AG09319 (cell line): ENCODE measurements around the gene CARMIL1.

Experiments
- DNase-seq: peaks from one replicate; pipeline ENCODE4 v3.0.0-alpha.2; 2010; ENCODE audit warnings: low read depth; ENCODE audit errors: extremely low read depth
- TF ChIP-seq, protein P1 (sequence below): IDR thresholded peaks from 2 replicates; pipeline ENCODE4 v1.5.1; 2011; ENCODE audit warnings: low read depth, mild to moderate bottlenecking, inconsistent platforms, low read length, moderate library complexity

Gene CARMIL1

DNA sequence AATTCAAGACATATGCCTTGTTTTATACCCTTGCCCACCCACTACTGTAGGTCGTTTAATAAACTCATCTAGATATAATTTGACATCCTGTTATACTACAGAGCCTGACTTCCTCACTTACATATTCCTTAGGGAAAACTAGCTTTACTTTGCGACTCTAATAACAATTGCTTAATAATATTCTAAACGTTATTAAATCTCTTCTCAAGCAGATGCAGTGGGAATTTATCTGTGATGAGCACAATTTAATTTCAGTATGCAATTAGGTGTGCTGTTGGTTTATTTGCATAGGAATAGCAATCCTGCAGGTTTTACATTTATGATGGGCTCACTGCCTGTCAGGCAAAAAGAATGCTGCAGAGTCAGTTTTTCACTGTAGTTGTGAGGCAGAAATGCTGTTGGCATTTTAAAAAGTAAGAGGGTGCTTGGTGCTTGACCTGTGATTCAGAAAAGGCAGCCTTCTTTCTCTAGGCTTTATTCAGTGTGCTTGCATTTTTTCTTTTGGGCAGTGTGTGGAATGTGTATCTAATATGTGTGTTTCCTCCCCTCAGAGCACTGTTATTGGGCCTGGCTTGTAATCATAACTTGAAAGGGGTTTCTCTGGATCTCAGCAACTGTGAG is 220.6 kb downstream of the CARMIL1 start:
- no peak for DNase-seq
- TF ChIP-seq, protein P1, sequence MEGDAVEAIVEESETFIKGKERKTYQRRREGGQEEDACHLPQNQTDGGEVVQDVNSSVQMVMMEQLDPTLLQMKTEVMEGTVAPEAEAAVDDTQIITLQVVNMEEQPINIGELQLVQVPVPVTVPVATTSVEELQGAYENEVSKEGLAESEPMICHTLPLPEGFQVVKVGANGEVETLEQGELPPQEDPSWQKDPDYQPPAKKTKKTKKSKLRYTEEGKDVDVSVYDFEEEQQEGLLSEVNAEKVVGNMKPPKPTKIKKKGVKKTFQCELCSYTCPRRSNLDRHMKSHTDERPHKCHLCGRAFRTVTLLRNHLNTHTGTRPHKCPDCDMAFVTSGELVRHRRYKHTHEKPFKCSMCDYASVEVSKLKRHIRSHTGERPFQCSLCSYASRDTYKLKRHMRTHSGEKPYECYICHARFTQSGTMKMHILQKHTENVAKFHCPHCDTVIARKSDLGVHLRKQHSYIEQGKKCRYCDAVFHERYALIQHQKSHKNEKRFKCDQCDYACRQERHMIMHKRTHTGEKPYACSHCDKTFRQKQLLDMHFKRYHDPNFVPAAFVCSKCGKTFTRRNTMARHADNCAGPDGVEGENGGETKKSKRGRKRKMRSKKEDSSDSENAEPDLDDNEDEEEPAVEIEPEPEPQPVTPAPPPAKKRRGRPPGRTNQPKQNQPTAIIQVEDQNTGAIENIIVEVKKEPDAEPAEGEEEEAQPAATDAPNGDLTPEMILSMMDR, result no peak

DNA sequence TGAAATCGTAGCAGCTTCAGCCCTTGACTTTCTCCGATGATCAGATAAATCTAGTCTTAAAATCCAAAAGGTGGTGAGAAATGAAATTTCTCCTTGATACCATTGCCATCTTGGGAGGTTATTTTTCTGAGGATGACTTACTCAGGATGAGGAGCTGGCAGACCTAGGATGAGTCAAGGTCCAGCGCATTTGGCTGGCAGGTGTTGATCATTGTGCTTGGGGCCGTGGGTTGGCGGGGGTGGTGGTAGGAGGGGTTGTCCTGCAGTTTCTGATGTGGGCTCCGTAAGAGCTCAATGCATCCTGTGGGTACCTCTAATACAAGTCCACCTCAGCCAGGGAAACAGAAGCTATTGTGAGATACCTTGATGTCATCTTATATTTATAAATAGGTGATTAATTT is 224.5 kb downstream of the CARMIL1 start:
- TF ChIP-seq, protein P1, result no peak
- DNase-seq, result no peak

DNA sequence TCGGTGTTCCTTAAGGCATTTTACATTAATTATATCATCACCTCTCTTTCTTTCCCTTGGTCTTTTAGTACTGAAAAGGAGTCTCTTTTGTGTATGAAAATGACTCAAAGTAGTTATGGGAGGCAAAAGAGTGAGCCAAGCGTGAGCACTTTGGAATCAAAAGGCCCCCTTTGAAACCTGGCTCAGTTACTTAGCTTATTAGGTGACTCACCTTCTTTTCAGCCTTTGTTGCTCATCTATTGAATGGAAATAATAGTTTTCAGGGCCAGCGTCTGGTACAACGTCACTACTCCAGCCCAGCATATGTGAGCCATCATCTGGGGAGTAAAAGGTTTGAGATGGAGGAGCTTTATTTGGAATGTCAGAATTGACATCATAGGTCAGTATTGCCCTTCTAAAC is 225.5 kb downstream of the CARMIL1 start:
- no peak for DNase-seq
- TF ChIP-seq, protein P1, result no peak

DNA sequence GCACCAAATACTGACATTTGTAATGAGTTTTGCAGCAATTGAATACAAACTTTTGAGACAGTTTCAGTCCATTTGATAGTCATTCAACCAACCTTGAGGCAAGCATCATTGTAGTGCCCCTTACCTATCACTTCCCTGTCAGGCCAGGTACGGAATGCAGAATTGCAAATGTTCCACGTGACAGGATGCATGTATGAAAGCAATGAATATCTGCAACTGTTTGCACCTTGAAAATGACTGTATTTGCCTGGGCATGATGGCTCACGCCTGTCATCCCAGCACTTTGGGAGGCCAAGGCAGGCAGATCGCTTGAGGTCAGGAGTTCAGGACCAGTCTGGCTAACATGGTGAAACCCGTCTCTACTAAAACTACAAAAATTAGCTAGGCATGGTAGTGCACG is 226.8 kb downstream of the CARMIL1 start:
- no peak for DNase-seq
- TF ChIP-seq, protein P1, result no peak

DNA sequence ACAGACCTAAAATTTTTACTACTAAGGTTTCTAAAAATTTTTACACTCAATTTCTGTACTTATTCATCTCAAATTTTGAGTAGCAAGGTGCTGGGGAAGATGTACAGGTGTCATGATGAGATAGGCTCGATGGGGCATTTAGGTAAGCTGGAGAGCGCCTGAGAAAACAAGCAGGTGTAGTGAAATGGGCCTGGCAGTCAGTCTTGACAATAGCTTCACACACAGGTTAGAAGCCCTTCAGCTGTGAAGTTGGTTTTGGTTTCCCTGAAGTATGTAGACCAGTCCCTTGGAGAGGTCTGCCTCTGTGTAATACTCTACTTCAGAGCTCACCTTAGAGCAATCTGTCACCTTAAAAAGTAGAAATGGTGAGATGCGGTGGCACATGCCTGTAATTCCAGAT is 228.9 kb downstream of the CARMIL1 start:
- TF ChIP-seq, protein P1, result no peak
- no peak for DNase-seq

DNA sequence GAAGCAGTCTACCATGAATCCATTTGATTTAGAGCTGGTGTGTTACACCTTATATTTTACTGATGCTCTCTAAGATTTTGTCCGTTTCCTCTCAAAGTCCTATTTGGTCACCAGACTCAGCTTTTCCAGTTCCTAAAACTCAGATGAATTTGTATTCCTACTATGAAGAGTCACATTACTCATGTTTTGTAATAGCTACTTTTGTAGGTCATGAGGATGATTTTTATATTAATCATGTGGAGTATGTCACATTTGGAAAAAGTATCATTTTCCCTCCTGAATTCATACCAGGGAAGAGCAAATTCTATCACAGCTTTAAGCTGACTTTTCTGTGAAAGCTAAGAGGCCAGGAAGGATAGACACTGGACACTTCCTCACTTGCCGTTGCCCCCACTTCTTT is 232.2 kb downstream of the CARMIL1 start:
- TF ChIP-seq, protein P1, result no peak
- no peak for DNase-seq

DNA sequence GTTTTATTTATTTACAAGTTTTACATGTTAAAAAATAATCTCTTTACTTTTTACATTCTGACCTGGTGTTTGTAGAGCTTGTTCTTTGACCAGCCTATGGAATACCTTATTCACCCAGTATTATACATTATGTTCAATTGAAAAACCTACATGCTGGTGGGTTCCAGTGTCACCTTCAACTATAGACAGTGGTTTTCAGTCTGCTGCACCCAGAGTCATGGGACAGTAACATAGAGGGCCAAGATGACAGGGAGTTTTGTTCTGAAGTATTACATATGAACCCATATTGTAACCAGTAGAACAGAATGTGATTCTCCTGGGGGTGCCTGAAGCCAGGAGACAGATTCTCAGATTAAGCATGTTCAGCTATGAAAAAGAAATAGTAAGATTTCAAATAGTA is 233.4 kb downstream of the CARMIL1 start:
- TF ChIP-seq, protein P1, result no peak
- no peak for DNase-seq
